Liver (tissue), 9 donors: ENCODE data around the gene PRLHR. TPM values are rescaled to one million over a fixed set of nuclear protein-coding genes. Genes with fewer than 3 reads are reported as not detected.

ENCODE experiments used
- DNase-seq: peaks from one replicate; pipeline ENCODE4 v3.0.0-alpha.2; 2017; ENCODE audit warnings: low spot score
- H3K27ac ChIP-seq, 2 donors: one replicate each; pipeline ENCODE4 v1.7.0; 2013; ENCODE audit warnings: inconsistent platforms in 2 of 2, low read length in 2 of 2, control low read depth in 1 of 2, low read depth in 1 of 2, mild to moderate bottlenecking in 1 of 2
- H3K27me3 ChIP-seq, 4 donors: one replicate each; pipeline versions ENCODE4 v1.6.1 to v1.7.0; 2013; ENCODE audit warnings: low read length in 3 of 4, inconsistent platforms in 1 of 4, mild to moderate bottlenecking in 1 of 4, moderate library complexity in 1 of 4; ENCODE audit not compliant: control insufficient read depth in 4 of 4, insufficient read depth in 4 of 4
- H3K36me3 ChIP-seq, 4 donors: one replicate each; pipeline versions ENCODE4 v1.6.1 to v1.7.0; 2013; ENCODE audit warnings: low read length in 3 of 4, mild to moderate bottlenecking in 3 of 4, low read depth in 1 of 4, moderate library complexity in 1 of 4; ENCODE audit not compliant: control insufficient read depth in 4 of 4, insufficient read depth in 3 of 4
- H3K4me1 ChIP-seq, 4 donors: one replicate each; pipeline versions ENCODE4 v1.6.1 to v1.7.0; 2013; ENCODE audit warnings: low read length in 3 of 4, mild to moderate bottlenecking in 3 of 4, moderate library complexity in 1 of 4; ENCODE audit not compliant: control insufficient read depth in 4 of 4, insufficient read depth in 4 of 4
- H3K4me3 ChIP-seq, 3 donors: one replicate each; pipeline versions ENCODE4 v1.6.1 to v1.7.0; 2013; ENCODE audit warnings: low read length in 3 of 3, control low read depth in 1 of 3, low read depth in 1 of 3, mild to moderate bottlenecking in 1 of 3
- H3K9ac ChIP-seq, 2 donors: one replicate each; pipeline ENCODE4 v1.7.0; 2013; ENCODE audit warnings: low read length in 2 of 2, mild to moderate bottlenecking in 2 of 2, moderate library complexity in 2 of 2, control low read depth in 1 of 2, low read depth in 1 of 2
- H3K9me3 ChIP-seq, 4 donors: one replicate each; pipeline versions ENCODE4 v1.6.1 to v1.7.0; 2013; ENCODE audit warnings: low read length in 3 of 4; ENCODE audit not compliant: control insufficient read depth in 4 of 4
- CTCF ChIP-seq: fragments of 150-350 bp; IDR thresholded peaks from 2 replicates; pipeline ENCODE4 v1.5.1; 2017; ENCODE audit warnings: improper control_type of control experiment, low read depth, low read length; ENCODE audit not compliant: missing input control
- EGR1 ChIP-seq, 2 donors: IDR thresholded peaks; 2 replicates each; pipeline ENCODE4 v1.6.1; 2016 to 2018; ENCODE audit warnings: antibody characterized with exemption in 2 of 2, low read depth in 2 of 2
- GABPA ChIP-seq, 2 donors: IDR thresholded peaks in 1 of 2; conservative IDR thresholded peaks in 1 of 2; 2 replicates each; pipeline ENCODE4 v1.6.1; 2016; ENCODE audit warnings: antibody characterized with exemption in 2 of 2, mild to moderate bottlenecking in 1 of 2, moderate library complexity in 1 of 2
- HNF4G ChIP-seq: IDR thresholded peaks from 2 replicates; pipeline ENCODE4 v1.6.1; 2016; ENCODE audit warnings: antibody characterized with exemption
- JUND ChIP-seq, 2 donors: IDR thresholded peaks; 2 replicates each; pipeline ENCODE4 v1.6.1; 2016; ENCODE audit warnings: antibody characterized with exemption in 2 of 2
- NR2F2 ChIP-seq: IDR thresholded peaks from 2 replicates; pipeline ENCODE4 v1.6.1; 2016; ENCODE audit warnings: antibody characterized with exemption
- RAD21 ChIP-seq, 2 donors: IDR thresholded peaks; 2 replicates each; pipeline ENCODE4 v1.6.1; 2016; ENCODE audit warnings: antibody characterized with exemption in 2 of 2, mild to moderate bottlenecking in 2 of 2
- SP1 ChIP-seq: IDR thresholded peaks from 2 replicates; pipeline ENCODE4 v1.6.1; 2018; ENCODE audit warnings: antibody characterized with exemption, mild to moderate bottlenecking
- TAF1 ChIP-seq: conservative IDR thresholded peaks from 2 replicates; pipeline ENCODE4 v1.6.1; 2016; ENCODE audit warnings: antibody characterized with exemption, mild to moderate bottlenecking
- ZBTB33 ChIP-seq: IDR thresholded peaks from 2 replicates; pipeline ENCODE4 v1.6.1; 2016; ENCODE audit warnings: antibody characterized with exemption
- WGBS: extraction: QIAGEN DNeasy Blood & Tissue Kit; methylation state at CpG from one replicate; pipeline ENCODE4 v1.1.7; 2013; 5-methylcytosine and 5-hydroxymethylcytosine counted together
- polyA plus RNA-seq, 2 donors: library from polyadenylated mRNA; stranded (reverse) in 1 of 2; unstranded in 1 of 2; fragments of 200-250 nt in 1 of 2; fragments of >200 nt in 1 of 2; fragmentation: Nextera tagmentation in 1 of 2; extraction: Ambion mirVana in 1 of 2; gene quantifications; one replicate each; pipeline versions ENCODE4 v1.2.1 to v1.2.3, GENCODE V29; 2013 to 2015
- total RNA-seq, 2 donors: library from RNA; depleted of rRNA; stranded (reverse); fragments of >200 nt; gene quantifications; one replicate each; pipeline ENCODE4 v1.2.3, GENCODE V29; 2014
- TF ChIP-seq, protein P1 (sequence below): IDR thresholded peaks from 2 replicates; pipeline ENCODE4 v1.6.1; 2016; ENCODE audit warnings: antibody characterized with exemption
- TF ChIP-seq, protein P2 (sequence below): IDR thresholded peaks from 2 replicates; pipeline ENCODE4 v1.6.1; 2016; ENCODE audit warnings: antibody characterized with exemption, mild to moderate bottlenecking
- donor health status: healthy.
- donor health status: healthy.
- donor health status: healthy.
- donor health status: healthy.
- donor health status: healthy.

PRLHR gene
- total and polyA plus RNA-seq, 4 donors, result under 0.01 to 0.08 TPM; not detected in 2

- no peak for DNase-seq
- Histone ChIP-seq H3K4me3 (no peak overlapping the region), H3K9me3 (no peaks in the 10 kb centered on the region), H3K4me1 (no peaks in the 10 kb centered on the region), H3K9ac (no peak overlapping the region), H3K27ac (no peak overlapping the region), H3K36me3 (no peaks in the 10 kb centered on the region), H3K27me3 (peaks cover 0 to 8% (median 3%) of the 10 kb centered on the region in 4 donors)
- 60% methylated on average over 4 of the region's 4 CpGs for WGBS
- no peak for TF ChIP-seq TAF1
- TF ChIP-seq, protein P1, sequence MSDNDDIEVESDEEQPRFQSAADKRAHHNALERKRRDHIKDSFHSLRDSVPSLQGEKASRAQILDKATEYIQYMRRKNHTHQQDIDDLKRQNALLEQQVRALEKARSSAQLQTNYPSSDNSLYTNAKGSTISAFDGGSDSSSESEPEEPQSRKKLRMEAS, result no peak
- TF ChIP-seq, protein P2, sequence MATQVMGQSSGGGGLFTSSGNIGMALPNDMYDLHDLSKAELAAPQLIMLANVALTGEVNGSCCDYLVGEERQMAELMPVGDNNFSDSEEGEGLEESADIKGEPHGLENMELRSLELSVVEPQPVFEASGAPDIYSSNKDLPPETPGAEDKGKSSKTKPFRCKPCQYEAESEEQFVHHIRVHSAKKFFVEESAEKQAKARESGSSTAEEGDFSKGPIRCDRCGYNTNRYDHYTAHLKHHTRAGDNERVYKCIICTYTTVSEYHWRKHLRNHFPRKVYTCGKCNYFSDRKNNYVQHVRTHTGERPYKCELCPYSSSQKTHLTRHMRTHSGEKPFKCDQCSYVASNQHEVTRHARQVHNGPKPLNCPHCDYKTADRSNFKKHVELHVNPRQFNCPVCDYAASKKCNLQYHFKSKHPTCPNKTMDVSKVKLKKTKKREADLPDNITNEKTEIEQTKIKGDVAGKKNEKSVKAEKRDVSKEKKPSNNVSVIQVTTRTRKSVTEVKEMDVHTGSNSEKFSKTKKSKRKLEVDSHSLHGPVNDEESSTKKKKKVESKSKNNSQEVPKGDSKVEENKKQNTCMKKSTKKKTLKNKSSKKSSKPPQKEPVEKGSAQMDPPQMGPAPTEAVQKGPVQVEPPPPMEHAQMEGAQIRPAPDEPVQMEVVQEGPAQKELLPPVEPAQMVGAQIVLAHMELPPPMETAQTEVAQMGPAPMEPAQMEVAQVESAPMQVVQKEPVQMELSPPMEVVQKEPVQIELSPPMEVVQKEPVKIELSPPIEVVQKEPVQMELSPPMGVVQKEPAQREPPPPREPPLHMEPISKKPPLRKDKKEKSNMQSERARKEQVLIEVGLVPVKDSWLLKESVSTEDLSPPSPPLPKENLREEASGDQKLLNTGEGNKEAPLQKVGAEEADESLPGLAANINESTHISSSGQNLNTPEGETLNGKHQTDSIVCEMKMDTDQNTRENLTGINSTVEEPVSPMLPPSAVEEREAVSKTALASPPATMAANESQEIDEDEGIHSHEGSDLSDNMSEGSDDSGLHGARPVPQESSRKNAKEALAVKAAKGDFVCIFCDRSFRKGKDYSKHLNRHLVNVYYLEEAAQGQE, result no peak
- TF ChIP-seq HNF4G, result no peak
- TF ChIP-seq JUND (IDR thresholded peaks at IDR 0.05), result no peak
- no peak for TF ChIP-seq GABPA (IDR thresholded peaks at IDR 0.05 in 1 of 2, conservative IDR thresholded peaks at IDR 0.05 in 1 of 2)
- TF ChIP-seq ZBTB33, result no peak
- no peak for TF ChIP-seq EGR1 (IDR thresholded peaks at IDR 0.05; ENCODE audit: low read depth in 2 of 2)
- no peak for TF ChIP-seq NR2F2
Measured at GRCh38 chr10:118544401-118544948, 51.0 kb downstream of the PRLHR start.

DNA sequence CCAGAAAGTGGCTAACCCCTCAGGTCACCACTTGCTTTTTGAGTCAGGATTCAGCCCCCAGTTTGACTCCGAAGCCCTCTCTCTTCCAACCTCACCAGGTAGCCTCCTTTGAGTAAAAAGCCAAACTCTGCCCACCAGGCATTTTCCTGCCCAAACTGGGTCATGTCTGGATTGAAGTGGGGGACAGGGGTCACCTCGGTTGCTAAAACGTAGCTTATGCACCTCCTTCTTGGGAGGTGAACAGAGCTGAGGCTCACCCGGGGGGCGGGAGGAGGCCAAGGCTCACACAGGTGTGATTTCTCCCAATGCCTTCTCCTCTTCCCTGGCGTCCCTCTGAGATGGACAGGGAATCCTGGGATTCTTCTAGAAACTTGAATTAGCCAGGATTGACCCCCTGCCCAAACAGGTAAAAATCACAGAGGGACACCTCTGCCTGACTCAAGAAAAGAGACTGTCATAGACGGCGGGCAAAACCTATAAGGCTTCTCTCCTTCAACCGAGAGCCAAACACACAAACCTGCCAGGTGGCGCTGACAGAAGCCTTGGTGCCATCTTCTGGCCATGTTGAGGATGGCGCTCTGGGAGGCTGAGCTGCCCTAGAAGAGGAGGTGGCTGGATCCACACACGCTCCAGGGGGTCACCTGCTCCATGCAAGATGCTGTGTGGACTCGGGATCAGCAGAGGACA is 51.6 kb downstream of the PRLHR start:
- H3K4me3 ChIP-seq, result no peak overlapping the region
- no peaks in the 10 kb centered on the region for H3K4me1 ChIP-seq
- H3K27me3 ChIP-seq, result peaks cover 0 to 8% (median 3%) of the 10 kb centered on the region in 4 donors
- no peaks in the 10 kb centered on the region for H3K9me3 ChIP-seq
- no peak for DNase-seq
- 19% methylated on average over 13 of the region's 13 CpGs for WGBS
- H3K27ac ChIP-seq, result no peak overlapping the region
- H3K9ac ChIP-seq, result no peak overlapping the region
- no peaks in the 10 kb centered on the region for H3K36me3 ChIP-seq
- TF ChIP-seq RAD21 (IDR thresholded peaks at IDR 0.05), result peak; percentile 65 to 77
- peak; percentile 49 for TF ChIP-seq CTCF
- no peak for TF ChIP-seq SP1
